Activated naive CD8-positive, alpha-beta T cell treated with anti-CD3 and anti-CD28 coated beads, Interleukin-2, amount 10 ng/mL, durations not matched to agents 7 days and 5 days (primary cell): Measurements from ENCODE around the gene OPN4. TPM values are rescaled to one million over a fixed set of nuclear protein-coding genes. Genes with fewer than 3 reads are reported as not detected.

Experiments used
- ATAC-seq: fragments of 150-1000 bp; cut with Tn5 transposase; one replicate; pipeline ENCODE4 v1.10.0; 2021; ENCODE audit warnings: low read depth, moderate library complexity
- POLR2A ChIA-PET: fragments of 350-600 bp; sonication (Branson Sonifier 250); formaldehyde crosslinking; loops from one replicate; lab custom pipeline; 2021; ENCODE audit warnings: antibody characterized with exemption; lab: Charles Lee
- DNase-seq: peaks from one replicate; pipeline ENCODE4 v3.0.0; 2021
- H3K27ac Mint-ChIP-seq: one replicate; pipeline ENCODE4 v1.8.0; 2022; ENCODE audit warnings: mild to moderate bottlenecking, mixed read lengths
- H3K27me3 Mint-ChIP-seq: one replicate; pipeline ENCODE4 v1.8.0; 2022; ENCODE audit warnings: mild to moderate bottlenecking, moderate library complexity, mixed read lengths
- H3K36me3 Mint-ChIP-seq: one replicate; pipeline ENCODE4 v1.8.0; 2021; ENCODE audit warnings: mild to moderate bottlenecking, mixed read lengths
- H3K4me1 Mint-ChIP-seq: one replicate; pipeline ENCODE4 v1.8.0; 2021; ENCODE audit warnings: mixed read lengths
- H3K4me3 Mint-ChIP-seq: one replicate; pipeline ENCODE4 v1.8.0; 2022; ENCODE audit warnings: mild to moderate bottlenecking, moderate library complexity, mixed read lengths
- H3K9me3 Mint-ChIP-seq: one replicate; pipeline ENCODE4 v1.8.0; 2021; ENCODE audit warnings: mixed read lengths
- total RNA-seq, 2 experiments: library from RNA; stranded (reverse); gene quantifications; one replicate each; pipeline ENCODE4 v1.2.3, GENCODE V29; 2021

The OPN4 gene
- total RNA-seq, 2 experiments from 2014 or later: not detected

DNA sequence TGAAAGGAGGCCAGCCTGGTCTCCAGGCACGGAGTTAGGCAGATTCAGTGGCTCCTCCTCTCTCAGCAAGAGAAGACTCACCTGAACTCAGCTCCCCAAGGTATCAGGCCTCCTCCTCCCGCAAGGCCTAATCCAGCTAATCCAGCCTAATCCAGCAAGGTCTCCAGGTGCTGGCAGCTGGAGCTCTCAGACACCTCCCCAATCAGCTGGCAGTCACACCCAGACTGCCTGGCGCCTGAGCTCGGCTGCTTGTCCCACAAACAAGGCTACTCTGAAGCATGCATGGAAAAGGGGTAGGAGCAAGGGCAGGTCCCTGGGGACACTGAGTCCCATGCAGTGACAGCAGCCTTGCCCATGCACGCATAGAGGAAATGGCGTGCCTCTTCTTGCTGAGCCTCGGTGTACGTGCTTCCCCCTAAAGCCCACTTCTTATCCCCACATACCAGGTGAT, 3.3 kb upstream of the OPN4 start:
- Mint-ChIP-seq H3K27ac (no peak overlapping the region), H3K9me3 (no peaks in the 10 kb centered on the region), H3K36me3 (no peaks in the 10 kb centered on the region), H3K27me3 (peaks cover 6% of the 10 kb centered on the region), H3K4me3 (no peak overlapping the region), H3K4me1 (no peaks in the 10 kb centered on the region)
- ATAC-seq (no peak), DNase-seq (peak; percentile 7)
- POLR2A ChIA-PET: no interaction called here

DNA sequence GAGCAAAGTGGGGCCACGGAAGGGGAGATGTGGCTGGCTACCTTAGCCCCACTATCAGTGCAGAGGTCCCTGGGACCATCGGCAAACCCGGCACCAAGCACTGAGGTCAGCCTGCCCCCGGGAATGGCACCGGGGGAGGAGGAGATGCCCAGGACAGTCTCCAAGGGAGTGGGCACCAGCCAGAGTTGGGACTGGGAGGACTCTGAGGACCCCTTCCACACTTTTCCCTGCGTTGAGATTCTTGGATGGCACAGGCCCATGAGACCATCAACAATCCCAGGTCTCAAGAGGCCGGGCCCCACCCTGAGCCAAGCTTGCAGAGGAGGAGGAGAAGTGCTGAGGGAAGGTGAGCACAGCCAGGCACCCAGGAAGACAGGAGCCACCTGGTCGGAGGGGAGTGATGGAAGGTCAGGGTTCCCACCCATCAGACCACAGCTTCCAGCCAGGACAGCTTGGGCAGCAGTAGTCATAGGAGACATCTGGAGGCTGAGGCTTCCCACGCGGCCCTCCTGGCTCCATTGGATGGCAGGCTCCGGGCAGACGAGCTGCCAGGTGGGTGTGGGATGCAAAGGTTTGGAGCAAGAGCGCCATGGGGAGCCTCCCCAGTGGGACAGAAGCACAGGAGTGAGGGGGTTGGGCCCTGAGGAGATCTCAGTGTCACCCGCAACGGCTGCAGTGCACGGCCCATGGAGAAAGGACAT, 2.6 kb upstream of the OPN4 start:
- Mint-ChIP-seq H3K27ac (no peak overlapping the region), H3K27me3 (peaks cover 6% of the 10 kb centered on the region), H3K4me1 (no peaks in the 10 kb centered on the region), H3K4me3 (no peak overlapping the region), H3K9me3 (no peaks in the 10 kb centered on the region), H3K36me3 (no peaks in the 10 kb centered on the region)
- ATAC-seq (no peak), DNase-seq (peak; percentile 17)
- POLR2A ChIA-PET: no interaction called here

DNA sequence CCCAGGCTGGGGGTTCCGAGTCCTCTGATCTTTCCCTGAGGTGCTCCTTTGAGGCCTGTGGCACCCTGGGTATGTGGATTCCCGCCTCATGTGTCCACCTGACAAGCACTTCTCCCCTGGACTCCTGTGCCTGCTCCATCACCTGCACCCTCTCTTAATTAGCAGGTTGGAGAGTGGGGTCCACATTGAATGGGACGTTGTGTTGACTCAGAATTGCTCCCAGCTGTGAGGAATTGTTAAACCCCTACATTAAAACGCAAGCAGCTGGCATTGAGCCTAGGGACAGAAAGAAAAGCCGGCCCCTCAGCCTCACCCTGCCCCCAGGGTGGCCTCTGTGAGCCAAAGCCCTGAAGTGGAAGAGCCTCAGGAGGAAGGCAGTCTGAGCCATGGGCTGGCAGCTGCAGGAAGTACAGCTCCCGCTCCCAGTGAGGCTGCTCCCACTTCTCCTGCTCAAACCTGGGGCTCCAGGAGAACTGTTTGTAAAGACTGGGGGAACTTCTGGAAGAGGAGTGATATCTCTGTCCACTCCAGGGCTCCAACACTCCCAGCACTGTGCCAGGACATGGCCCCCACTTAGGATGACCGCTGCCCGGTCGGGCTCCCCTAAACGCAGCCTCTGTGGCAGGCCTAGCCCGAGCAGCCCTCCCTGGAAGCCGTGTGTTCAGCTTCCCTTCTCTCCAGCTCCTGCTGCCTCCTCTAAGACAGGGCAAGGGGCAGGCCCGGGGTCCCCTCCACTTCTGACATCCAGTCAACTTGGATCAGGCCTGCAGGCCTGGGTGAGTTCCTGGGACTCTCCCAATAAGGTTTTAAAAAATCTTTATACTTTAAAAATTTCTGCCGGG, 1.8 kb upstream of the OPN4 start:
- Mint-ChIP-seq H3K36me3 (no peaks in the 10 kb centered on the region), H3K4me3 (no peak overlapping the region), H3K4me1 (no peaks in the 10 kb centered on the region), H3K27me3 (peaks cover 6% of the 10 kb centered on the region), H3K9me3 (no peaks in the 10 kb centered on the region), H3K27ac (no peak overlapping the region)
- POLR2A ChIA-PET: no interaction called here
- ATAC-seq (no peak), DNase-seq (peak; percentile 13)

DNA sequence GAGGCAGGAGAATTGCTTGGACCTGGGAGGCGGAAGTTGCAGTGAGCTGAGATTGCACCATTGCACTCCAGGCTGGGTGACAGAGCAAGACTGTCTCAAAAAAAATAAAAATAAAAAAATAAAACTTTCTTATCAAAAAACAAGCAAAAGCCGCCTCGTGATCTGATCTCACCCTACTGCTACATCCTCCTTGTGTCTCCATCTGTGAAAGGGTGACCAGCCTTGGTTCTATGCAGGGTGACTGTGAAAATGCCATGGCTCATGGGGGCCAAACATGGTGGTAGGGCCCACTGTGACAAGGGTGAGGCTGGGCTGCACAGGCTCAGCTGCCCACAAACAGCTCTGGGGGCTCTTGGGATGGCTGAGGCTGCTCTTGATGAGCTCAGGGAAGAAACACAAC, 968 bp upstream of the OPN4 start:
- Mint-ChIP-seq H3K4me3 (no peak overlapping the region), H3K9me3 (no peaks in the 10 kb centered on the region), H3K36me3 (no peaks in the 10 kb centered on the region), H3K4me1 (no peaks in the 10 kb centered on the region), H3K27ac (no peak overlapping the region), H3K27me3 (no peaks in the 10 kb centered on the region)
- POLR2A ChIA-PET: no interaction called here
- ATAC-seq (no peak), DNase-seq (no peak)

DNA sequence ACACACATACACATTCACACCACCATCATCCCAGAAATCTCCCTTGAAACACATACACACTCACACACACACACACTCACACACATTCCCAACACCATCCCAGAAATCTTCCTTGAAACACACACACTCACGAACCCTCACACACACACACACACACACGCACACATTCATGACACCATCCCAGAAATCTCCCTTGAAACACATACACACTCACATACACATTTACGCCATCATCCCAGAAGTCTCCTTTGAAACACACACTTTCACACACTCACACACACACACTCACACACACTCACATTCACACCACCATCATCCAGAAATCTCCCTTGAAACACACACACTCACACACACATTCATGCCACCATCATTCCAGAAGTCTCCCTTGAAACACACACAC, 360 bp upstream of the OPN4 start:
- no peak for ATAC-seq
- no peaks in the 10 kb centered on the region for H3K9me3 Mint-ChIP-seq
- no peaks in the 10 kb centered on the region for H3K36me3 Mint-ChIP-seq
- POLR2A ChIA-PET: no interaction called here
- no peak for DNase-seq
- H3K4me3 Mint-ChIP-seq: no peak overlapping the region
- no peaks in the 10 kb centered on the region for H3K4me1 Mint-ChIP-seq
- no peaks in the 10 kb centered on the region for H3K27me3 Mint-ChIP-seq
- H3K27ac Mint-ChIP-seq: no peak overlapping the region

DNA sequence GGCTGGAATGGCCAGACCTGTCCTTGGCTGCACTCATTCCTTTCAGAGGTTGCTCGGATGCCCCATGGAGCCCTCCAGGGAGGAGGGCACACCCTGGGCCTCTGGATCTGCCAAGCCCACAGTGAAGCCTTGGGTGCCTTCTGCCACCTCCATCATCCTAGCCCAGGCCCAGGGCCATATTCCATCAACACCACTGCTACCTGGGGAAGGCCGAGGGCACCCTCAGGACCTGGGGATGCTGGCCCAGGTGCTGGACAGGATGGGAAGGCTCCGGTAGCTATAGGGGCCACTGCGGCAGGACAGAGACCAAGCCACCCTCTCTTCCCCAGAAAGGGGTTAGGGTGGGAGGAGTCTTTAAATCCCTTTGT, 810 bp downstream of the OPN4 start:
- Mint-ChIP-seq H3K4me1 (no peaks in the 10 kb centered on the region), H3K27me3 (no peaks in the 10 kb centered on the region), H3K4me3 (no peak overlapping the region), H3K36me3 (no peaks in the 10 kb centered on the region), H3K9me3 (no peaks in the 10 kb centered on the region), H3K27ac (no peak overlapping the region)
- no peak for DNase-seq
- ATAC-seq: no peak
- POLR2A ChIA-PET: no interaction called here

DNA sequence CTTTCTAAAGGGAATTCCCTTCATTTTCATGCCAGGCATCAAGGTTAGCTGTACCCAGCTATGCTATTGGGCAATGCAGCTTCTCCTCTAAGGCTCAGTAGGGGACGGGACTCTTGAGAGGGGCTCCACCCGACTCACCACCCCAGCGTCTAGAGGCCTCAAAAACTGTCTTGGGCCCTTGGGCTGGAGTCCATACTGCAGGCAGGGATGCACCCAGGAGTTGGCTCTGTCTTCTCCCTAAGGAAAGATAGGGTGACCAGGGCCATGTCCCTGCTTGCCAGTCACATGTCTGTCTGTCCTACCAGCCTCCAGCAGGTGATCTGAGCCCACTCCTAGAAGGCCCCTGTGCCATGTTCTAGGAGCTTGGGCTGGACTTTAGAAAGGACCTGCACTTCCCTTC, 1.2 kb downstream of the OPN4 start:
- ATAC-seq (no peak), DNase-seq (no peak)
- Mint-ChIP-seq H3K36me3 (no peaks in the 10 kb centered on the region), H3K27me3 (no peaks in the 10 kb centered on the region), H3K9me3 (no peaks in the 10 kb centered on the region), H3K4me3 (no peak overlapping the region), H3K4me1 (no peaks in the 10 kb centered on the region), H3K27ac (no peak overlapping the region)
- POLR2A ChIA-PET: no interaction called here

DNA sequence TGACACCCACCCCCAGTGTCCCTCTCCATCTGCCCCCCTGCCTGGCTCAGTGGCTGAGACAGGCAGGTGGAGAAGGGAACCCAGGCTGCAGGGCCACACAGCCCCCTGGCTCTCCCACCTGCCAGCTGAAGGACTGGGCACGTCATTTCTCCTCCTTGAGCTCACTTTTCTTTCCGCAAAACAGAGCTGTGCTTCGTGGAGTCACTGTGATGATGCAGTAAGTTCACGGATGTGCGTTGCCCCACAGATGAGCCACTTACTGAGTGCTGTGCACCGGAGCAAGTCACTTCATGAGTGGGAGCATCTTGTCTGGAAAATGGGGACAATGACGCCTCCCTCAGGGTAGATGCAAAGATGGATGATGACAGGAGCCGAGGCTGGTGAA, 2.7 kb downstream of the OPN4 start:
- Mint-ChIP-seq H3K4me1 (no peaks in the 10 kb centered on the region), H3K9me3 (no peaks in the 10 kb centered on the region), H3K27ac (no peak overlapping the region), H3K4me3 (no peak overlapping the region), H3K27me3 (no peaks in the 10 kb centered on the region), H3K36me3 (no peaks in the 10 kb centered on the region)
- POLR2A ChIA-PET: no interaction called here
- no peak for DNase-seq
- ATAC-seq: no peak

DNA sequence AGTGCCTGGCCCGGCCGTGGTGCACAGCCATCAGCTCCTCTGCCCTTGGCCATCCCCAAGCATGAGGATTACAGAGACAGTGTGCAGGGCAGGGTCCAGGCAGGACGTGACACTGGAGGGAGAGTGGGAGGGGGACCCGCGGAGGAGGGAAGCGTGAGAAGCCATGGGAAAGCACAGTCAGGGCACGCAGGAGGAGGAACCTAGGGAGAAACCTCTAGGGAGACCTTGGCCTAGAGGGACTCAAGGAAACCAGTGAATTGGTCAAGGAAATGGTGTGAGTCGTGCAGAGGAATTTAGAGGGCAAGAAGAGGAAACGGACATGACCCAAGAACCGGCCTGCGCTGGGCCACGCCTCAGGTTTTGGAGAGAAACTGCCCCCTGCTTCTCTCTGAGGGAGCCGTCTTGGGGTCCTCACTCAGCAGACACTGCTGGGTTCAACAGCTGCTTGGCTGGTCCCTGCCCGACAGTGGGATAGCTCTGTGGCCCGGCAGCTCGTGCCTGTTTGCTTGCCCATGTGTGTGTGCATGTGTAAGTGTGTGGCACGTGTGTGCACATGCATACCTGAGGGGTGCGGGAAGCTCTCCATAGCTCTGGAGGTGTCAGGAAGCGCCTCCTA, 3.2 kb downstream of the OPN4 start:
- Mint-ChIP-seq H3K4me3 (no peak overlapping the region), H3K9me3 (no peaks in the 10 kb centered on the region), H3K36me3 (no peaks in the 10 kb centered on the region), H3K4me1 (no peaks in the 10 kb centered on the region), H3K27ac (no peak overlapping the region), H3K27me3 (no peaks in the 10 kb centered on the region)
- ATAC-seq (no peak), DNase-seq (no peak)
- POLR2A ChIA-PET: no interaction called here

DNA sequence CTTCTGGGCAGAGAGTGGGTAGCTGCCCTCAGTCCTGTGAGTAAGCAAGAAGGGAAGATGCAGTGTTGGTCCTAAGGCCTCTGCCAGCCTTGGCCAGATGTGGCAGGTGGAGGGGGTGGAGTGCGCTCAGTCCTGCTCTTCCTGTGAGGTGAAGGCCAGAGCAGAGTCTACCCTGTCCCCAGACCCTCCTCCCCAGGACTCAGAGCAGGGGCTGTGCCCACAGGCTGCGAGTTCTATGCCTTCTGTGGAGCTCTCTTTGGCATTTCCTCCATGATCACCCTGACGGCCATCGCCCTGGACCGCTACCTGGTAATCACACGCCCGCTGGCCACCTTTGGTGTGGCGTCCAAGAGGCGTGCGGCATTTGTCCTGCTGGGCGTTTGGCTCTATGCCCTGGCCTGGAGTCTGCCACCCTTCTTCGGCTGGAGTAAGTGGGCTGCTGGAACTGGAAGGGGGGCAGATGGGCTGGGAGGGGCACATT, 4.0 kb downstream of the OPN4 start:
- Mint-ChIP-seq H3K4me3 (no peak overlapping the region), H3K36me3 (no peaks in the 10 kb centered on the region), H3K27me3 (no peaks in the 10 kb centered on the region), H3K4me1 (no peaks in the 10 kb centered on the region), H3K27ac (no peak overlapping the region), H3K9me3 (no peaks in the 10 kb centered on the region)
- POLR2A ChIA-PET: no interaction called here
- ATAC-seq (no peak), DNase-seq (no peak)

DNA sequence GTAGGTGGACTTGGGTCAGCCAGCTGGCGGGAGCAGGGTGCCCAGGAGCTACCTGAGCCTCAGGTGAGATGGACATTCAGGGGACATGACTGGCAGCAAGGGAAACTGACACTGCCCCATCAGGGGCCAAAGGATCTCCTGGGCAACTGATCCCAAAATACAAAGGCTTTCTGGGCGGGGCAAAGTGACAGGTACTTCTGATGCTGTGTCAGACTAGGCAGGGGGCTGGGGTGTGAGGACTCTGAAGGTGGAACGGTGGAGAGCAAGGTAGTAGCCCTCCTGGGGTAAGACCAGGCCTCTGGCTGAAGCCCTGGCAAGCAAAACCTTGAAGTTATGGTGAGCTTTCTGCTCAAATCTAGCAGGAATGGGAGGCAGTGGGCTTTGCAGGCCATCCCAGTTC, 4.4 kb downstream of the OPN4 start:
- no peak for ATAC-seq
- no peak for DNase-seq
- Mint-ChIP-seq H3K27me3 (no peaks in the 10 kb centered on the region), H3K4me3 (no peak overlapping the region), H3K9me3 (no peaks in the 10 kb centered on the region), H3K4me1 (no peaks in the 10 kb centered on the region), H3K27ac (no peak overlapping the region), H3K36me3 (no peaks in the 10 kb centered on the region)
- POLR2A ChIA-PET: no interaction called here

DNA sequence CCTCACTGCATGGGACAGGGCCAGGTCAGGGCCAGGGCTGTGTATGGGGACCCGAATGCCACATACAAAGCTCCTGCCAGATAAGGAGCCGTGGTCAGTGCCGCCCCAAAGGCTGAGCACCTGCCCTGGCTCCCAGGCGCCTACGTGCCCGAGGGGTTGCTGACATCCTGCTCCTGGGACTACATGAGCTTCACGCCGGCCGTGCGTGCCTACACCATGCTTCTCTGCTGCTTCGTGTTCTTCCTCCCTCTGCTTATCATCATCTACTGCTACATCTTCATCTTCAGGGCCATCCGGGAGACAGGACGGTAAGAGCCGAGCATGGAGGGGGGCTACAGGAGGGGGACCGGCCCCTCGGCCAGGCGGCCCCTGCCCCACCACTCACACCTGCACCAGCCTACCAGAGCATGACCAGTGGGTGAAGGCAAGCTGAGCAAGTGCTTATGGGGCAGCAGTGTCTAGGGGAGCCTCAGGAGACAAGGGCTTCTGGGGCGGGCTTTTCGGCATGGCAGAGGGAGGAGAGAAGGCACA, 4.9 kb downstream of the OPN4 start:
- no peak overlapping the region for H3K27ac Mint-ChIP-seq
- no peaks in the 10 kb centered on the region for H3K9me3 Mint-ChIP-seq
- H3K4me3 Mint-ChIP-seq: no peak overlapping the region
- no peaks in the 10 kb centered on the region for H3K36me3 Mint-ChIP-seq
- H3K27me3 Mint-ChIP-seq: no peaks in the 10 kb centered on the region
- POLR2A ChIA-PET: no interaction called here
- DNase-seq (no peak), ATAC-seq (no peak)
- H3K4me1 Mint-ChIP-seq: no peaks in the 10 kb centered on the region

DNA sequence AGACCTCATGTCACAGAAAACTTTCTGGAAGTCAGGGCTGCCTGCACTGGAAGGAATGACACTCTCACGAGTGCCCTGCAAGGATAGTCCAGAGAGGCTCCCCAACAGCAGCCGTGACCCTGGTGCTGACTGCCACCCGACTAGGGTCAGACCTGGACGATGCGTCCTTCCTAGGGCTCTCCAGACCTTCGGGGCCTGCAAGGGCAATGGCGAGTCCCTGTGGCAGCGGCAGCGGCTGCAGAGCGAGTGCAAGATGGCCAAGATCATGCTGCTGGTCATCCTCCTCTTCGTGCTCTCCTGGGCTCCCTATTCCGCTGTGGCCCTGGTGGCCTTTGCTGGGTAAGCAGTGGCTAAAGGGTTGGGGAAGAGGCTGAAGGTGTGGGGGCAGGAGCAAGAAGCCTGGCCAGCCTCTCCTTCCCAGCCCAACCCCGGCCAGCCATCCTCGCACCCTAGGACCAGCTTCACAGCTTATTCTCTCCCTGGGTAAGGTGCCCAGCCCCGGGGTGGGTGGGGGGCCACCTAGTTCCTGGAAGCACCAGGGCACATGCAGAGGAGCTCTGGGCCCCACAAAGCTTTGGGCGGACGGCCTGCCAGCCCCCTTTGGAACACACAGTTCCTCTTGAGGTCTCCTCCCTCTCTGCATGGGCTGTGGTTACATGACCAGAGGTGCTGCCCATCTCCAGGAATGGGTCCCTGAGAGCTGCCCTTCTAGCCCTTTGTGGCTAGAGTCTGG, 5.5 kb downstream of the OPN4 start:
- ATAC-seq: no peak
- no peak for DNase-seq
- no peak overlapping the region for H3K4me3 Mint-ChIP-seq
- no peaks in the 10 kb centered on the region for H3K27me3 Mint-ChIP-seq
- H3K36me3 Mint-ChIP-seq: no peaks in the 10 kb centered on the region
- no peaks in the 10 kb centered on the region for H3K9me3 Mint-ChIP-seq
- no peaks in the 10 kb centered on the region for H3K4me1 Mint-ChIP-seq
- POLR2A ChIA-PET: no interaction called here
- H3K27ac Mint-ChIP-seq: no peak overlapping the region
